ENCODE results near the gene TPI1.

Gene TPI1

DNA sequence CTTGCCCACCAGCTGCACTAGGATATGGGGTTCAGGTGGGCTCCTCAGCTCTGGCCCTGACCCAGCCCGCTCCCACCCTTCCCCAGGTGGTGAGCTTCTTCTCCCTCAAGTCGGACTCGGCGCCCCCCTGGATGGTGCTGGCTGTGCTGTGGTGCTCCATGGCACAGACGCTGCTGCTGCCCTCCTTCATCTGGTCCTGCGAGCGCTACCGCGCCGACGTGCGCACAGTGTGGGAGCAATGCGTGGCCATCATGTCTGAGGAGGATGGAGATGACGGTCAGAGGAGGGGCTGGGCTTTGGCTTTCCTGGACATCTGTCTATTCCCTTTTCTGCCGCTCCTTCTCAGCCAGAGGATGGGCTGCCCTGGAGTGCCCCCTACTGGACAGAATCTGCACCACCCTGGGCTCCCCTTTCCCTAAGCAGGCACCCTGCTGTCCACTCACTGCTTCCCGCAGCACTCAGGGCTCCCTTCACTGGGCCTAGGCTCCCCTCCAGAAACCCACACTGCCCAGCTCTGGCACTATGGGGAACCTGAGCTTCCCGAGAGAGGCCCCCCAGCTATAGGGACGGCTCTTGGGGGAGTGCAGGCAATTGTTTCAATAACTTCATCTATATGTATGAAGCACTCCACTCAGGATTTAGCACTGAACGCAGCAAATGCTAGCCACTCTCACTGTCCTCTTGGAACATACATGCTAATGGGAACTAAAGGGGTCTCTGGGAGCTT lies 41.8 kb upstream of the TPI1 start:
- DNase-seq (ENCODE audit: low read depth) = peak; percentile 47
- no peak overlapping the region for H3K4me3 ChIP-seq (ENCODE audit: low read depth, low read length)
- TF ChIP-seq, protein P1, sequence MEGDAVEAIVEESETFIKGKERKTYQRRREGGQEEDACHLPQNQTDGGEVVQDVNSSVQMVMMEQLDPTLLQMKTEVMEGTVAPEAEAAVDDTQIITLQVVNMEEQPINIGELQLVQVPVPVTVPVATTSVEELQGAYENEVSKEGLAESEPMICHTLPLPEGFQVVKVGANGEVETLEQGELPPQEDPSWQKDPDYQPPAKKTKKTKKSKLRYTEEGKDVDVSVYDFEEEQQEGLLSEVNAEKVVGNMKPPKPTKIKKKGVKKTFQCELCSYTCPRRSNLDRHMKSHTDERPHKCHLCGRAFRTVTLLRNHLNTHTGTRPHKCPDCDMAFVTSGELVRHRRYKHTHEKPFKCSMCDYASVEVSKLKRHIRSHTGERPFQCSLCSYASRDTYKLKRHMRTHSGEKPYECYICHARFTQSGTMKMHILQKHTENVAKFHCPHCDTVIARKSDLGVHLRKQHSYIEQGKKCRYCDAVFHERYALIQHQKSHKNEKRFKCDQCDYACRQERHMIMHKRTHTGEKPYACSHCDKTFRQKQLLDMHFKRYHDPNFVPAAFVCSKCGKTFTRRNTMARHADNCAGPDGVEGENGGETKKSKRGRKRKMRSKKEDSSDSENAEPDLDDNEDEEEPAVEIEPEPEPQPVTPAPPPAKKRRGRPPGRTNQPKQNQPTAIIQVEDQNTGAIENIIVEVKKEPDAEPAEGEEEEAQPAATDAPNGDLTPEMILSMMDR (IDR thresholded peaks at IDR 0.05; ENCODE audit: control insufficient read depth, extremely low read depth, insufficient read depth) = peak; percentile 95

DNA sequence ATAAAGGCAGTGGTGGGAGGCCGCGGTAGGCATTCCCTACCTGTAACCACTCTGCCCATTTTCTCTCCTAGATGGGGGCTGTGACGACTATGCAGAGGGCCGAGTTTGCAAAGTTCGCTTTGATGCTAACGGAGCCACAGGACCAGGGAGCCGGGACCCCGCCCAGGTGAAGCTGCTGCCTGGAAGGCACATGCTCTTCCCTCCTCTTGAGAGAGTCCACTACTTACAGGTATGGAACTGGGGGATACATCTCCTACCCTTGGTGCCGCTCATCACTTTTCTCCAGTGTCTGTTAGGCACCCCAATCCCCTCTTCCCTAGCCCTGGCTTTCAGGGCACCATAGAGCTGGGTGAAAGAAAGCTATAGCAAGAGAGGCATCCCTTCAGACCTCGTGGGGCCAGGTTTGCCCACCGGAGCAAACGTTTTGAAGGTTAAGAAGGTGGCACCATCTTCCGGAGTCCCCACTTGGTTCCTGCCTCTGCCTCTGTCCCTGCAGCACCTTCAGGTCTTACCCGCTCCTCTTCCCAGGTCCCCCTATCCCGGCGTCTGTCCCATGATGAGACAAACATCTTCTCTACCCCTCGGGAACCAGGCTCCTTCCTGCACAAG lies 41.1 kb upstream of the TPI1 start:
- no peak for DNase-seq (ENCODE audit: low read depth)
- H3K4me3 ChIP-seq (ENCODE audit: low read depth, low read length) = no peak overlapping the region
- TF ChIP-seq, protein P1 (IDR thresholded peaks at IDR 0.05; ENCODE audit: control insufficient read depth, extremely low read depth, insufficient read depth) = no peak

DNA sequence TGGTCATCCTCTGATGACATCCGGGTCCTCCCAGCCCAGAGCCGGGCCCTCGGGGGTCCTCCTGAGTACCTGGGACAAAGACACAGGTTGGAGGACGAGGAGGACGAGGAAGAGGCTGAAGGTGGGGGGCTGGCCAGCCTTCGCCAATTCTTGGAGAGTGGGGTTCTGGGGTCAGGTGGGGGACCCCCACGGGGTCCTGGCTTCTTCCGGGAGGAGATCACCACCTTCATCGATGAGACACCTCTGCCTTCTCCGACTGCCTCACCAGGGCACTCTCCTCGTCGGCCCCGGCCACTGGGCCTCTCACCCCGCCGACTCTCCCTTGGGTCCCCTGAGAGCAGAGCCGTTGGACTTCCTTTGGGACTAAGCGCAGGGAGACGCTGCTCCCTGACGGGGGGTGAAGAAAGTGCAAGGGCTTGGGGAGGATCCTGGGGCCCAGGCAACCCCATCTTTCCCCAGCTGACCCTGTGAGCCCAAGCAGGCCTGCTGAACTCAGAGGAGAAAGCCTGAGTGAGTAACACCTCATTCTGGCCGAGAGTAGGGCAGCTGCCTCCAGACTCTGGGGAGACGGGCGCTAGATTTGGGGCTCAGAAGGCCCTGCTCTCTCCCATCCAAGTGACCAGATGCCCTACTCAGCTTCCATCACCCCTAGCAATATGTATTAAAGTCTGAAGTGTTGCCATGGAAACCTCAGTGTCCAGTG lies 40.4 kb upstream of the TPI1 start:
- no peak for DNase-seq (ENCODE audit: low read depth)
- TF ChIP-seq, protein P1 (IDR thresholded peaks at IDR 0.05; ENCODE audit: control insufficient read depth, extremely low read depth, insufficient read depth) = no peak
- no peak overlapping the region for H3K4me3 ChIP-seq (ENCODE audit: low read depth, low read length)

DNA sequence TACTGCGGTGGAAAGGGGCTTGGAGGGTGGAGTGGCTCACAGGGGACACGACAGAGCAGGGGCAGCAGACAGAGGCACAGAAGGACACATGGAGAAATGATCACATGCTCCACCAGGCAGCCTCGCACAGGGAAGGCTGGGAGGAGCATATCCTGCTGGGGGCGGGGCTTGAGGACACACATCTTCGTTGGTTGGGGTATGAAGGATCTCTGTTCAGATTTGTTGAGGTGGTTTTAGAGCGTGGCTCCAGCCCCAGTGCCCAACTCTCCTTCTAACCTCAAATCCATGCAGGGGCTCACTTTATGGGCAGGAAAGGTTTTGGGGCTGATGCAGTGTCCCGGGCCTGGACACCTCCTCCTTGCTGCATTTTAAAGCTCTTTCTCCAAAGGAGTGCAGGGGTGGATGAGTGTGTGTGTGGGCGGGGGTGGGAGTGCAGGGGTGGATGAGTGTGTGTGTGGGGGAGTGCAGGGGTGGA lies 39.9 kb upstream of the TPI1 start:
- DNase-seq (ENCODE audit: low read depth) = no peak
- no peak overlapping the region for H3K4me3 ChIP-seq (ENCODE audit: low read depth, low read length)
- TF ChIP-seq, protein P1 (IDR thresholded peaks at IDR 0.05; ENCODE audit: control insufficient read depth, extremely low read depth, insufficient read depth) = no peak

DNA sequence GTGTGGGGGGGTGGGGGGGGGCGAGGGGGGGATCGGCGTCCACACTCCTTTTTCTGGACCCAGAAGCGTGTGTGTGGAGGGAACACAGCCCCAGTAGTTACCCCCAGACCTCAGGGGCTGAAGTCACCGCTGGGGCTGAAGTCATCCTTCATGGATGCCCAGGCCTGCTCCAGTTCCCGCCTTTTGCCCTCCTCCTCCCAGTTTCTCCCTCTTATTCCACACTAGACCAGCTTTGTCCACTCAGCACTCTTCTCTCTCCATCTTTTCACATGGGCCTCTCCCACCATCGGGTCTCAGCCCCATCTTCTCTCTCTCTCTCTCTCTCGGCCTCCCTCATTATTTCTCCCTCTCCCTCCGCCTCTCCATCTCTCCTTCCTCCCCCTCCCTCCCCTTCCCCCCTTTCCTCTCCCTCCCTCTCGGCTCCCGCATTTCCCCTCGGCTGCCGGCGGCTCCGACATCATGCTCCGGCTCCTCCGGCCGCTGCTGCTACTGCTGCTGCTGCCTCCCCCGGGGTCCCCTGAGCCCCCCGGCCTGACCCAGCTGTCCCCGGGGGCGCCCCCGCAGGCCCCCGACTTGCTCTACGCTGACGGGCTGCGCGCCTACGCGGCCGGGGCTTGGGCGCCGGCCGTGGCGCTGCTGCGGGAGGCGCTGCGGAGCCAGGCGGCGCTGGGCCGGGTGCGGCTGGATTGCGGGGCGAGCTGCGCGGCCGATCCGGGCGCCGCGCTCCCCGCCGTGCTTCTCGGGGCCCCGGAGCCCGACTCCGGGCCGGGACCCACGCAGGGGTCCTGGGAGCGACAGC lies 39.1 kb upstream of the TPI1 start, which contains the start of gene P3H3:
Gene P3H3 (plus strand): TSS at position 426 of the 799 bp plus-strand sequence. CDS start 34 bp downstream, at position 460.
- DNase-seq (ENCODE audit: low read depth) = no peak
- H3K4me3 ChIP-seq (ENCODE audit: low read depth, low read length) = peak within 1 kb of the TSS; percentile 23
- TF ChIP-seq, protein P1 (IDR thresholded peaks at IDR 0.05; ENCODE audit: control insufficient read depth, extremely low read depth, insufficient read depth) = peak; percentile 25; the same call in 1 of the 2 replicates

DNA sequence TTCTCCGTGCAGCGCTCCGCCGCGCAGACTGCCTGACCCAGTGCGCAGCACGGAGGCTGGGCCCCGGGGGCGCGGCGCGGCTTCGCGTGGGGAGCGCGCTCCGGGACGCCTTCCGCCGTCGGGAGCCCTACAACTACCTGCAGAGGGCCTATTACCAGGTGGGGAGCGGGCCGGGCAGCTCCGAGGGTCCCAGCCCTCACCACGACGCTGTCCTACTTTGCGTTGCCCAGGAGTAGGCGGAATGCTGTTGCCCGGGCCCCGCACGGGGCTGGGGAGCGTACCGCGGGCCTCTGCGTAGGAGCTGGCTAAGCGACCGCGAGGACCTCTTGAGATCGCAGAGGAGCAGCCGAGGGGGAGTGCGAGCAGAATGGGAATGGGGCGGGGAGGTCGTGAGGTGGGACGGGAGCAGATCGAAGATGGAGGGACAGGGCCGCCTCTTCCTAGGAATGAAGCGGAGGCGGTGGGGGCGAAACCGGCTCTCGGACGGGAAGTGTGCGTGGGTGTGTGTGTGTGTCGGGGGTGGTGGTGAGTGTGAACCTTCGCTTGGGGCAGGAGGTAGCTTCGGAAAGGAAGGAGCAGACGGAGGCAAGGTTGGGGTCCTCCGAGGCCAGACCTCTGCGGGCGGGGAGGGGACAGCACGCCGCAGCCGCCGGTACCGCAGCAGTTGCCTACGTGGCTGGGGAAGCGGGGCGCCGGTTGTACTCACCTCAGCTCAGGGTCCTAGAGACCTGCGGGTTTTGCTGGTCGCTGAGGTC lies 38.4 kb upstream of the TPI1 start:
- DNase-seq (ENCODE audit: low read depth) = no peak
- peak overlapping the region; percentile 23 for H3K4me3 ChIP-seq (ENCODE audit: low read depth, low read length)
- TF ChIP-seq, protein P1 (IDR thresholded peaks at IDR 0.05; ENCODE audit: control insufficient read depth, extremely low read depth, insufficient read depth) = no peak

Data from LNCaP clone FGC (cell line).